ENCODE results near the gene S100PBP.

The S100PBP gene

DNA sequence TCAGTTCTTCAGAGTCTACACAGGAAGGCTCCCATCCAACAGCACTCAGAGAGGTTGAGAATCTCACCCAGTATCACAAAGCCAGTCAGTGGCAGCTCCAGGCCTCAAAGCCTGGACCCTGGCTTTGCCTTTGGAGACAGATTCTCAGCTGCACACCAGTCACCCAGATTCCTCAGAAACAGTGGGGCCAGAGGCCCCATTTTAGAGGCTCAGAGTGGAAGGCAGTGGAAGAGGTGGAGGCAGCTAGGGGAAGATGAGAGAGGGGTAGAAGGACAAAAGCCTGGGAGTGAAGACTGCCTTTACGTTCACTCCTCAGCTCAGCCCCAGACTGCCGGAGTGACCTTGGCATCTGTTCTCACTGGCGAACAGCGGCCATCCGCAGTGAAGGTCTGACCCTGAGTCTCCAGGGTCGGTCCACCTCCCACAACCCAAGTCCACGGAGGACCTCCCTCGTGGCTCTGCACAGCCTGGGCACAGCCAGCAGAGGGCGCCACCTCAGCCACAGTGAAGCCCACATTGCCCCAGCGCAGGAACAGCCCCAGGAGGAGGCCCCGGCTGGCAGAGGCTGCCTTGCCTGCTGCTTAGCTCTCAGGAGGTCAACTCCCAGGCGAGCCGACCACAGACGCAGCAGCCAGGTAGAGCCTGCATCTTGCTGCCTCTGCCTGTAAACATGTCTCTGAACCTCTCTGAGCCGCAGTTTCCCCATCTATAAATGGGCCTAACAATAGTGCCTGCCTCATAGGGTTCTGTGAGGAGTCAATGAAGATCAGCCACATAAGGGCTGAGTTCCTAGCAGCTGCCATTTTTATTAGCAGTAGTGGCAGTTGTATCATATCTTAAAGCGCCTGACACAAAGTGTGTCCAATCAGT lies 59.1 kb downstream of the S100PBP start:
- no peaks in the 10 kb centered on the region for H3K9me3 ChIP-seq (ENCODE audit: control insufficient read depth, low read depth, low read length)
- peaks cover 25% of the 10 kb centered on the region for H3K4me1 ChIP-seq (ENCODE audit: control insufficient read depth, low read depth, low read length)
- H3K4me3 ChIP-seq (ENCODE audit: low read length): no peak overlapping the region
- H3K36me3 ChIP-seq (ENCODE audit: control insufficient read depth, low read depth, low read length): no peaks in the 10 kb centered on the region
- H3K9ac ChIP-seq (ENCODE audit: low read length): no peak overlapping the region
- H3K27me3 ChIP-seq (ENCODE audit: control insufficient read depth, insufficient read depth, low read length): peaks cover 7% of the 10 kb centered on the region
- H3K27ac ChIP-seq (ENCODE audit: low read length): no peak overlapping the region

DNA sequence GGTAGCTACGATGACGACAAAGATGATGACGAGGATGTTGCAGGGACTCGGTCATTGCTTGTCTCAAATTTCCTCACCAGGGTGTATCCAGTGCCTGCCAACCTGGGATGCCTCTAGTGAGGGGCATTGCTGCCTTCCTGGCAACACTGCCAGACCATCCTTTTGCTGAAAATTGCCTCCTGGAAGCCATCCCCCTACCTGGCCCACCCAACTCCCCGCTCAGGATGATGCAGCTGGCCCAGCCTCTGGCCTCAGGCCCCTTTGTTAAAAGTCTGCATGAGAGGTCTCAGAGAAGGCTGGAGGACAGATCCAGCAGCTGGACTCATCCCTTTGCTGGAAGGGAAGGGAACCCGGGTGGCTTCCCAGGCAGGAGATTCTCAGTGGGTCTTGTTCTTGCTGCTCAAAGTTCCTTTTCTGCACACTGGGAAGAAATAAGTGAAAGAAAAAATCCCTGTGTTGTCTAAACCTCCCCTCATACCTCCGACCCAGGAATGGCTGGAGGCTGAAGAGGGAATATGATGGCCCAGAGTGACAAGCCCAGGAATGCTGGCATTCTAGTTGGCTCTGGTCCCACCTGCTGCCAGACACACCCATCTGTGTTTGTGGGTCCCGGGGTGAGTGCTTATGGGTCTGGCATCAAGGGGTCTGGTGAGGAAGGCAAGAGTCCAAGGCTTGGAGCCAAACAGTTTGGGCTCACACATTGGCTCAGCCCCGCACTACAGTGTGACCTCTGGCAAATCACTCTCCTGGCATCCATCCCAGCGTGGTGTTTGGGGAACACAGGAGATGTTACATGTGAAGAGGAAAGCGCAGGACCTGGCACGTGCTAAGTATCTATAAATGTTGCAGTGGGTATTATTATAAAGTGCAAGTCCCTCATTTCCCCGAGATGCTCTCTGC lies 60.0 kb downstream of the S100PBP start:
- no peaks in the 10 kb centered on the region for H3K36me3 ChIP-seq (ENCODE audit: control insufficient read depth, low read depth, low read length)
- no peak overlapping the region for H3K27ac ChIP-seq (ENCODE audit: low read length)
- peaks cover 27% of the 10 kb centered on the region for H3K4me1 ChIP-seq (ENCODE audit: control insufficient read depth, low read depth, low read length)
- H3K4me3 ChIP-seq (ENCODE audit: low read length): no peak overlapping the region
- no peaks in the 10 kb centered on the region for H3K9me3 ChIP-seq (ENCODE audit: control insufficient read depth, low read depth, low read length)
- H3K27me3 ChIP-seq (ENCODE audit: control insufficient read depth, insufficient read depth, low read length): no peaks in the 10 kb centered on the region
- no peak overlapping the region for H3K9ac ChIP-seq (ENCODE audit: low read length)

DNA sequence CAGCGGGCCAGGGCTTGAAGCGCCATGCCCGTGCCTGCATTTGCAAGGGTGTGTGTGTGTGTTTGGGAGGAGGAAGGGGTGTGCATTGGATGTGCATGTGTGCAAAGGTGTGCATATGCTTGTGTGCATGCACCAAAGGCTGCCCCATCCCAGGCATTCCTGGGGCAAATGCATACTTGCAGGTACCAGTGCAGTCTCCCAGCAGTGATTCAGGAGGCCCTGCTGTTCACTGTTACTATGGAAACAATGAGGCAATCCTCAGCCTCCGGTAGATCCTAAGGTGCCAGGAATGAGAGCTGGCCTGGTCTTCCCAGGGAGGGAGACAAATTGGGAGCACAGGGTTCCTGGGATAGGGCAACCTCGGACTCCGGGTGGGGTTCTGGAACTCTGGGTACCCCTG lies 60.7 kb downstream of the S100PBP start:
- H3K4me3 ChIP-seq (ENCODE audit: low read length): no peak overlapping the region
- no peaks in the 10 kb centered on the region for H3K9me3 ChIP-seq (ENCODE audit: control insufficient read depth, low read depth, low read length)

DNA sequence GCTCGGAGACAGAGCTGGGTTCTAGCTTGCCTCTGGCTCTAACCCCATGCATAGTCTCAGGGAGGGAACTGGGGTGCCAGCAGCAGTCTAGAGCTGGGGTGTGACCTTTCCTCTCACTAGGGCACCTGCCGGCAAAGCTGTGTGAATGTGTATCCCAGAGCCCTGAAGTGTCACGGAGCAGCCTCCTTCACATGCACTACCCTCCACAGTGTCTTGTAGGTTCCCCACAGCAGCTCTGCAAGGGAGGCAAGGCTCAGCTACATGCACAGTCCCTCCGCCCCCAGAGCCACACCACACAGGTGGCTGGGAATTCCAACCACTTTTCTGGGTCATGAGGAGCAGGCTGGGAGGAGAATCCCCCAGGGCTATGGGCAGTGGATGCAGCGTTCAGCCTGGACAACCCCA lies 61.2 kb downstream of the S100PBP start:
- Histone ChIP-seq H3K4me1 (ENCODE audit: control insufficient read depth, low read depth, low read length) (peaks cover 27% of the 10 kb centered on the region), H3K4me3 (ENCODE audit: low read length) (no peak overlapping the region), H3K27ac (ENCODE audit: low read length) (no peak overlapping the region)

More for the DNA sequence above, 60.7 kb downstream of the S100PBP start:
- Histone ChIP-seq H3K27ac (ENCODE audit: low read length) (no peak overlapping the region), H3K27me3 (ENCODE audit: control insufficient read depth, insufficient read depth, low read length) (no peaks in the 10 kb centered on the region), H3K9ac (ENCODE audit: low read length) (no peak overlapping the region), H3K4me1 (ENCODE audit: control insufficient read depth, low read depth, low read length) (peaks cover 27% of the 10 kb centered on the region), H3K36me3 (ENCODE audit: control insufficient read depth, low read depth, low read length) (no peaks in the 10 kb centered on the region)

DNA sequence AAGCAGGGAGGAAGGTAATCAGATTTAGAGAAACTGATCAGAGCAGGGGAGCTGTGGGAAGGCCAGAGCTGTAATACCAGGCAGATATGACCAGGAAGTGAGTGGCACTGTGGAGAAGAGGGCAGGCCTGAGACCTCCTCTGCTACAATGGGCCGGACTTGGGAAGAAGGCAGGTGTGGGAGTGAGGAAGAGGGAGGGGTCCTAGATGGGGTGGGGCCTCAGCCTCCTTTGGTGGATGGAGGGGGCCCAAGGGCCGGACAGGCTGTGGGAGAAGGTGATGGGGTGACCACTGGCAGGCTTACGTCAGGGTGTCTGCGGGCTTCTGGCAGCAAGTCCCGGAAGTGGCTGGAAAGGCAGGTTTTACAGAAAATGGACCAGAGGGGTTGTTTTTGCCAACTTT lies 63.8 kb downstream of the S100PBP start:
- Histone ChIP-seq H3K9me3 (ENCODE audit: control insufficient read depth, low read depth, low read length) (no peaks in the 10 kb centered on the region), H3K4me1 (ENCODE audit: control insufficient read depth, low read depth, low read length) (peaks cover 18% of the 10 kb centered on the region), H3K27ac (ENCODE audit: low read length) (no peak overlapping the region), H3K27me3 (ENCODE audit: control insufficient read depth, insufficient read depth, low read length) (peaks cover 14% of the 10 kb centered on the region), H3K4me3 (ENCODE audit: low read length) (no peak overlapping the region), H3K9ac (ENCODE audit: low read length) (no peak overlapping the region), H3K36me3 (ENCODE audit: control insufficient read depth, low read depth, low read length) (no peaks in the 10 kb centered on the region)

More for the DNA sequence above, 61.2 kb downstream of the S100PBP start:
- H3K9me3 ChIP-seq (ENCODE audit: control insufficient read depth, low read depth, low read length): no peaks in the 10 kb centered on the region
- H3K9ac ChIP-seq (ENCODE audit: low read length): no peak overlapping the region
- H3K36me3 ChIP-seq (ENCODE audit: control insufficient read depth, low read depth, low read length): no peaks in the 10 kb centered on the region
- no peaks in the 10 kb centered on the region for H3K27me3 ChIP-seq (ENCODE audit: control insufficient read depth, insufficient read depth, low read length)

DNA sequence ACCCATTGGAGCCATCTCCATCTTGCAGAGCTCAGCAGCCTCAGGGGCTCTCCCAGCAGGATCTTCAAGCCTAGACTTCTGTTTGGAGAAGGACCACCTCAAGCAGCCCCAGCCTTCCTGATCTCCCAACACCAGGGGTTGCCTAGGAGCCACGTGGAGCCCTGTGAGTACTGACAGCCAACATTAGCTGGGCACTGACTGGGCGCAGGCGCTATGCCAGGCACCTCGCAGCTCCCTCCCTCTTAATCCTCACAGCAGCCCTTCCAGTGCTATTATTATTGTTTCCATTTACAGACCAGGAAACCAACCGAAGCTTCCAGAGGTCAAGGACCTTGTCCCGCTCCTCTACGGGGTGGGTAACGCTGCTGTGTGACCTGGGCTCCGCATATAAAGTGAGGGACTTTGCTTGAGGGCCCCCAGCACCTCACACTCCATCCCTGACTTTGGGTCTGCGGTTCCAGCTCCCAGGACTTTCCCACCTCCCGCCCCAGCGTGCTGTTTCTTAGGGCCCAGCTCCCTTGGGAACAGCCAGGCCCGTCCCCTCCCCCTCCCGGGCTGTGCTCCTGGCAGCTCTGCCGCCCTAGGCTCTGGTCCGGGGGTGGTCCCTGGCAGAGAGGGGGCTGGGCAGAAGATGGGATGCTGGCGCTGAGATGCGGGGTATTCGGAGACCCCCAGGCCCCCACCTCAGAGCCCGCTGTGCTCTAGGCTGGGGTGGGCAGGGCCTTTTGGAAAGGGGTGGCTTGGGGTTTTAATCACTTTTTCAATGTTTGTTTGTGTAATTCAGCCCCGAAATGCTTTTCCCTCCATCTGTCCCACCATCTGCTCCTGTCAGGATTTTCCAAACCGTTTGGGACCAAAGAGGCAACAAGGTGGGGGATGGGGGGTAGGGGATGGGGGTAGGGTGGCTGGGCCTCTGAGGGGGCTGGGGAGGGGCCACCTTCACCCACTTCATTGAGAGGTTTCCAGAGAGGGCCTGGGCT lies 64.7 kb downstream of the S100PBP start:
- Histone ChIP-seq H3K4me3 (ENCODE audit: low read length) (no peak overlapping the region), H3K27me3 (ENCODE audit: control insufficient read depth, insufficient read depth, low read length) (peaks cover 19% of the 10 kb centered on the region), H3K36me3 (ENCODE audit: control insufficient read depth, low read depth, low read length) (no peaks in the 10 kb centered on the region), H3K9ac (ENCODE audit: low read length) (no peak overlapping the region), H3K27ac (ENCODE audit: low read length) (no peak overlapping the region), H3K9me3 (ENCODE audit: control insufficient read depth, low read depth, low read length) (no peaks in the 10 kb centered on the region), H3K4me1 (ENCODE audit: control insufficient read depth, low read depth, low read length) (peaks cover 15% of the 10 kb centered on the region)

DNA sequence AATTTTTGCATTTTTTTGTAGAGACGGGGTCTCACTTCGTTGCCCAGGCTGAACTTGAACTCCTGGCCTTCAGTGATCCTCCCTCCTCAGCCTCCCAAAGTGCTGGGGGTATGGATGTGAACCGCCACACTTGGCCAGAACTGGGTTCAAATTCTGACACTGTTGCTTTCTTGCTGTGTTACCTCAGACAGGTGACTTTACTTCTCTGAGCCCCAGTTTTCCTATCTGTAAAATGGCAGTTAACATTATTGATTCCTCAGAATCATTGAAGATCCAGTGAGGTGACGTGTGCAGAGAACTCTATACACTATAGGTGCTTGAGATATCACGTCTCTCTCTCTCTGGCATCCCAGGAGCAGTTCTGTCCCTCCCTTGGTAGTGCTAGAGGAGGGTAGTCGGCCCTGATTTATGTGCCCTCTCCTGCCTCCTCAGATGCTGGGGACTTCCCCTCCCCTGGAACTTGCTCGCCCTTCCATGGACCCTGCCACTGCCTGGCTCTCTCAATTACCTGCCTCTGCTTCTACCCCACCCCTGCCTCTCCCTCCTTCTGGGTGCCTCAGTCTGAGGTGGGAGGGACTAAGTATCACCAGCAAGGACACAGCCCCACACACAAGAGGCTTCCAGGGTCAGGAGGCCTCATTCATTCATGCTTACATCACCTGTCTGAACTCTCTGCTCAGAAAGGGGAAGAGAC lies 66.0 kb downstream of the S100PBP start:
- H3K27me3 ChIP-seq (ENCODE audit: control insufficient read depth, insufficient read depth, low read length): peaks cover 26% of the 10 kb centered on the region
- H3K36me3 ChIP-seq (ENCODE audit: control insufficient read depth, low read depth, low read length): no peaks in the 10 kb centered on the region
- H3K9ac ChIP-seq (ENCODE audit: low read length): no peak overlapping the region
- H3K27ac ChIP-seq (ENCODE audit: low read length): no peak overlapping the region
- peaks cover 8% of the 10 kb centered on the region for H3K4me1 ChIP-seq (ENCODE audit: control insufficient read depth, low read depth, low read length)
- H3K9me3 ChIP-seq (ENCODE audit: control insufficient read depth, low read depth, low read length): no peaks in the 10 kb centered on the region
- H3K4me3 ChIP-seq (ENCODE audit: low read length): no peak overlapping the region

DNA sequence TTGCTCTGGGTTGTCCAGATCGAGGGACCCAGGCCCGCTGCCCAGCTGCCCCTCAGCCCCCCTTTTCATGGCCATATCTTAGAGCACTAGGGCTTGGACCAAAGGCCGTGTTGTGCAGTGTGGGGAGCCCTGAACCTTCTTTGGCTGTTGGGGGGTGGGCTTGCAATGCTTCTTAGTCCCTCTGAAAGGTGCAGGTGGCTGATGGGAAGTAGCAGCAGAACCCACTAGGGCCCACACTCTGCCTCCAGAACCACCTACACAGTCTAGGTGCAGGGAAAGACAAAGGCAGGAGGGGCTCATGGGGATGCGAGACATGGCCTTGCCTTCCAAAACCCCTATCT lies 66.5 kb downstream of the S100PBP start:
- Histone ChIP-seq H3K27me3 (ENCODE audit: control insufficient read depth, insufficient read depth, low read length) (peaks cover 29% of the 10 kb centered on the region), H3K9me3 (ENCODE audit: control insufficient read depth, low read depth, low read length) (no peaks in the 10 kb centered on the region), H3K4me1 (ENCODE audit: control insufficient read depth, low read depth, low read length) (peaks cover 7% of the 10 kb centered on the region), H3K27ac (ENCODE audit: low read length) (no peak overlapping the region), H3K9ac (ENCODE audit: low read length) (no peak overlapping the region), H3K4me3 (ENCODE audit: low read length) (no peak overlapping the region), H3K36me3 (ENCODE audit: control insufficient read depth, low read depth, low read length) (no peaks in the 10 kb centered on the region)

DNA sequence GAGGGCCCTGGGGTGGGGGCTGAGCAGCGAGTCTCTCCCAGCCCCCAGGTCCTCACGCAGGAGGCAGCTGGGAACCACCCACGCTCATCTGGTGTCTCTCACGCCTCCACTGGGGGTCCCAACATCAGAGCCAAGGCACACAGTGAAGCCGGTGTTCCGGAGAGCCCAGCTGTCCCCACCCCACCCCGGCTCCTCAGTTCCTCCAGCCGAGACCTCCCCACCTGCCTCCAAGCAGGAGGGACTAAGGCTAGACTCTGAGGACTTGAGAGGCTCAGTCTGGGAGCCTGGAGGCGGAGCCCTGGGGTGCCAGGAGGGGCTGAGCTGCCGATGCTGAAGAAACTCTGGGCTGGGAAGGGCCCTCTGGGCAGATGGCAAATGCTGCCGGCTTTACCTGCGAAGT lies 67.3 kb downstream of the S100PBP start:
- H3K36me3 ChIP-seq (ENCODE audit: control insufficient read depth, low read depth, low read length): no peaks in the 10 kb centered on the region
- H3K4me1 ChIP-seq (ENCODE audit: control insufficient read depth, low read depth, low read length): peaks cover 7% of the 10 kb centered on the region
- no peaks in the 10 kb centered on the region for H3K9me3 ChIP-seq (ENCODE audit: control insufficient read depth, low read depth, low read length)
- no peak overlapping the region for H3K27ac ChIP-seq (ENCODE audit: low read length)
- H3K4me3 ChIP-seq (ENCODE audit: low read length): no peak overlapping the region
- H3K9ac ChIP-seq (ENCODE audit: low read length): no peak overlapping the region
- peaks cover 29% of the 10 kb centered on the region for H3K27me3 ChIP-seq (ENCODE audit: control insufficient read depth, insufficient read depth, low read length)

DNA sequence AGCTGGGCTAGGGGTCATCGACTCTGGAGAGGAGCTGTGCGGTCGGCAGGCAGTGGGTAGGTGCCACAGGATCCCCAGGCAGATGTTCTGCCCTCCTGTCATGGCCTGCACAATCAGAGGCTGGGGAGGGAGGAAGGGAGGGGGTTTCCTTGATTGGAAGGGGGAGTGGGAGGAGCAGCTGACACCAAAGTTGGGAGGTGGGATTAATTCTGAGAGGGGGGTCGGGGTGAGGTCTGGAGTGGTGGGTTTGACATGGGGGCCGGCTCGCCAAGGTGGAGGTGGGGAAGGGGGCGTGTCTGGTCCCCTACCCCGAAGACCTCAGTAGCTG lies 68.2 kb downstream of the S100PBP start:
- Histone ChIP-seq H3K9me3 (ENCODE audit: control insufficient read depth, low read depth, low read length) (no peaks in the 10 kb centered on the region), H3K9ac (ENCODE audit: low read length) (no peak overlapping the region), H3K36me3 (ENCODE audit: control insufficient read depth, low read depth, low read length) (no peaks in the 10 kb centered on the region), H3K4me1 (ENCODE audit: control insufficient read depth, low read depth, low read length) (peaks cover 7% of the 10 kb centered on the region), H3K27ac (ENCODE audit: low read length) (no peak overlapping the region), H3K4me3 (ENCODE audit: low read length) (no peak overlapping the region), H3K27me3 (ENCODE audit: control insufficient read depth, insufficient read depth, low read length) (peaks cover 29% of the 10 kb centered on the region)

All from iPS-18a (cell line).